ENCODE data around the gene EXD3.
A peak's percentile ranks its signal among the peaks of the same experiment; 100 is the strongest.

The EXD3 gene

GRCh38 chr9:137447722-137448601, 25.0 kb upstream of the EXD3 start:
- no peak for DNase-seq

DNA sequence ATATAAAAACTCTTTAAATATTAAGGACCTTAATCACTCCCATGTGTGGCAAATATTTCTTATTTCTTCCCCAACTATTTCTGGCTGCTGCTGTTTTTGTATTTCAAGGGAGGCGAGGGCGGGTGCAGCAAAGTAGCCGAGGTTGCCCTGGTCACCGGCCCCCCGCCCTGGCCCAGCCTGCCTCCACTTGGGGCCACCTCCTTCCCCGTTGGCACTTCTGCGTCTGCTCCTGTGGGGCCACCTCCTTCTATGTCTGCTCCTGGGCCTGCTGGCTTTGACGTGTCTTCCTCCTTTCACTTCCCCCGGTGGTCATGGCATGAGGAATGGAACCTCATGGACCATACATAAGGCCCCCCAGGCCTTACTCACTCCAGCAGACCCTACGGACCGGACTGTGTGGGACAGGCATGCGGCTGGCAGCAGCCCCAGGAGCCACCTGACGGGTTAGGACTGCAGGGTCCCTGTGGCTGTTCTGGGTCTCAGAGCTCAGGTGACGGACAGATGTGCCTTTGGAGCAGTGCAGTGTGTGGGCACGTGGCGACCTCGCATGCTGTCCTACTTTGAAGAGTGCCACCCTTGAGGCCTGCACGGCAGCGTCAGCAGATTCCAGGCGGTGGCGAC, 24.0 kb upstream of the EXD3 start:
- peak; percentile 56 to 70 for DNase-seq

DNA sequence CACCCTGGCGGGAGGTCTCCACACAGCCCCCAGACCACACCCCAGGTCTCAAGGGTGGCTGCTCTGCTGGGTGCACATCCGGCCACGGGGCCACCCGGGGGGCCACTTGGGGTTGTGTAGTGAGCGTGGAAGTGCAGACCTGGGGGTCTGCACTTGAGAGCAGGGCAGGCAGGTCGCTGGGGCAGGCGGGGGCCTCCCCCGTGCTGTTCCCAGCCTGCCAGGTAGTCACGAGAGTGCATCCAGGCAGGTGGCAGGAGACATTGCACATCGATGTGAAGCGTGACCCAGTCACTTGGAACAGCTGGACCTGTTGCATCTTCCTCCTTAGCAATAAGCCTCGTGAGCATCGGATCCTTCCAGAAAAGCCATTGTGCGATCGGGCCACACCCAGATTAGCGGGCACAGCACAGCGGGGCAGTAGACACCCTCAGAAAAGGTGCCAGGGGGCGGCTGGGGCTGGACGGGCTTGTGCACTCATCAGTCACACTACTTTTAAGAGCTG, 23.0 kb upstream of the EXD3 start:
- no peak for DNase-seq

- DNase-seq = peak; percentile 88 to 89
Measured at GRCh38 chr9:137445275-137445807, 22.4 kb upstream of the EXD3 start.

DNA sequence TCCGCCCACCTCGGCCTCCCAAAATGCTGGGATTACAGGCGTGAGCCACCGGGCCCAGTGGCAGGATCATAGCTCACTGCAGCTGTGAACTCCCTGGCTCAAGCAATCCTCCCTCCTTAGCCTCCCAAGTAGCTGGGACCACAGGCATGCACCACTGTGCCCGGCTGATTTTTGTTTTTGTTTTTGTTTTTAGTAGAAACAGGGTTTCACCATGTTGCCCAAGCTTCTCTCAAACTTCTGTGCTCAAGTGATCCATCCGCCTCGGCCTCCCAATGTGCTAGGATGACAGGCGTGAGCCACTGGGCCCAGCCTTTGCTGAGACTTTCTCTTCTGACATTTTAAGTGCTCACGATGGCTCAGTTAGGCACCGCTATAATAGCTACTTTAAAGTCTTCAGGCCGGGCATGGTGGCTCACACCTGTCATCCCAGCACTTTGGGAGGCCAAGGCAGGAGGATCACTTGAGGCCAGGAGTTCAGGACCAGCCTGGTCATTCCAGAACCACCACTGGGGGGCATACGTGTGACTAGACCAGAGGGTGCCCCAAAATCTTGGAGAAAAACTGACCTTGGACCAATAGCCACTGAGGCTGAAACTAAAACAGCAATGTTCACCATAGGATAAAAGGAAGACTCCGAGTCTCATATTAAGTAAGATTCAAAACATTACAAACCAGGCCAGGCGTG, 21.3 kb upstream of the EXD3 start:
- no peak for DNase-seq

- DNase-seq = no peak
Measured at GRCh38 chr9:137441935-137442321, 19.0 kb upstream of the EXD3 start.

DNA sequence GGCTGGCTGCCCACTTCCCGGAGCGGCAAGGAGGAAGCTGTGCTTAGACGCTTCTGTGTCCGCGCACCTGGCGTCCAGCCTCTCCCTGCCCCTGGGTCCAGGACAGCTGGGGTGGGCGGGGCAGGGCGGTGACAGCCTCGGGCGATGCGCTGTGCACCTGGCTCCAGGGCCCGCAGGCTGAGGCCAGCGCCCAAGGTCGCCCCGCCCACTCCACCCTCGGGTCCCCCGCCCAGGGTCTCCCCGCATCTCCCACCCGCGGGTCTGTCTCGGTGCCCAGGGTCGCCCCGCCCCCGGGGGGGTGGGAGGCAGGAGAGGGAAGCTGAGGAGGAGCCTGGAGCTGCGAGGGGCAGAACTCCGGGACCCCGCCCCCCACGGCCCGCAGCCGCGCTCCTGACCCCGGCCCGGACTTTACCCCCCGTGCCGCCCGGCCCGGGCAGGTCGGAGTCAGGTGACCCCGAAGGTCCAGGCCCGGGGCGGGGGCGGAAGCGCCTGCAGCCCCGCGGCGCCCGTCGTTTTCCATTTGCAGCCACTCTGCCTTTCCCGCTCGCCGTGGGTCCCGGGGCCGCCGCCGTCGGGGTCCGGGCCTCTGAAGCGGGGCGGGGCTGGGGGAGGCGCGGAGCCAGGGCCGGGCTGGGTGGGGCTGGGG, 18.4 kb upstream of the EXD3 start, which contains the start of gene ENTPD8:
TSS of gene ENTPD8 (minus strand) at position 69 of the 646 bp plus-strand sequence. CDS start 3,072 bp downstream, outside the sequence.
- no peak for DNase-seq

DNA sequence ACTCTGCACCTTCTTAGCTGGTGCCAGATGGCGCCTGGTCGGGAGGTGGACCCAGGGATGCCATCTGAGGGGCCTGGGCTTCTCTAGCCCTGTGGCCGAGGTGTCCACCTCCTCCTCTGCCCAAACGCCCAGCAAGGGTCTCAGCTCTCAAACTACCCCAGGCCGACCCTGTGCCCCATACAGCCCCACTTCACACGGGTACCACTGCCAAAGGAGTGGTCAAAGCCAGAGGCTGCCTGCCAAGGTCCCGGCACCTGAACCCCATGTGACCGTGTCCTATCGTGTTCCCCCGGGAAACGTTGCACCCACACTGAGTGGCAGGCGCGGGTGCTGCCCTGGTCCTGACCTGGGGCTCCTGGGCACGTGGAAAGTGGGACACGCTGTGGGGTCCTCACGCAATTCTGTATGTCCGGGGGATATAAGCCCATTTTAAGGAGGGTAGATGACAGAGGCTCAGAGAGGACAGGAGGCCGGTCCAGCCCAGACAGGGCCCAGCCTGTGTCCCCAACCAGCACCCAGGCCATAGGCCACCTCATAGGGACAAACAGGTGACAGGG, 16.3 kb upstream of the EXD3 start:
- DNase-seq = no peak

DNA sequence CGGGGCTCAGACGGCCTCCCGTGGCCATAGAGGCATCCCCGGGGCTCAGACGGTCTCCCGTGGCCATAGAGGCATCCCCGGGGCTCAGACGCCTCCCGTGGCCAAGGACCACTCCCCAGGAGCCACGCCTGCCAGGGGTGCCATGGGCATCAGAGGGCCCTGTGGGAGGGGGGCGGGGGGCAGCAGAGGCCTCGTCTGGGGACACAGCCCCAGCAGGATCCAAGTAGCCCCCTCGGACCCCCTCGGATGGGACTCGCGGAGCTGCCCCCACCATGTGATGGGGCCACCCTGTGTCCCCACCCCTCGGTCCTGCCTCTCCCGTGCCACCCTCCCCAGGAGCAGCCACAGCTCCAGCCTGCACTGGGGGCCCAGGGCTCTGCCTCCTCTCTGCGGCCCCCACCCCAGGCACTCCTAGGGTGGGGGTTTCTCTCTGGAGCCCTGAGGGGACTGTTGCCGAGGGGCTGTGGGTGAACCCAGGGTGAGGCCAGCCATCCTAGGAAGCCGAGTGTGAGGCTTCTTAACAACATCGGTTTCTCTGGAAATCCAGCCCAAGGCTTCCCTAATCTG, 15.7 kb upstream of the EXD3 start:
- no peak for DNase-seq

GRCh38 chr9:137437691-137438590, 15.0 kb upstream of the EXD3 start:
- DNase-seq = no peak

DNA sequence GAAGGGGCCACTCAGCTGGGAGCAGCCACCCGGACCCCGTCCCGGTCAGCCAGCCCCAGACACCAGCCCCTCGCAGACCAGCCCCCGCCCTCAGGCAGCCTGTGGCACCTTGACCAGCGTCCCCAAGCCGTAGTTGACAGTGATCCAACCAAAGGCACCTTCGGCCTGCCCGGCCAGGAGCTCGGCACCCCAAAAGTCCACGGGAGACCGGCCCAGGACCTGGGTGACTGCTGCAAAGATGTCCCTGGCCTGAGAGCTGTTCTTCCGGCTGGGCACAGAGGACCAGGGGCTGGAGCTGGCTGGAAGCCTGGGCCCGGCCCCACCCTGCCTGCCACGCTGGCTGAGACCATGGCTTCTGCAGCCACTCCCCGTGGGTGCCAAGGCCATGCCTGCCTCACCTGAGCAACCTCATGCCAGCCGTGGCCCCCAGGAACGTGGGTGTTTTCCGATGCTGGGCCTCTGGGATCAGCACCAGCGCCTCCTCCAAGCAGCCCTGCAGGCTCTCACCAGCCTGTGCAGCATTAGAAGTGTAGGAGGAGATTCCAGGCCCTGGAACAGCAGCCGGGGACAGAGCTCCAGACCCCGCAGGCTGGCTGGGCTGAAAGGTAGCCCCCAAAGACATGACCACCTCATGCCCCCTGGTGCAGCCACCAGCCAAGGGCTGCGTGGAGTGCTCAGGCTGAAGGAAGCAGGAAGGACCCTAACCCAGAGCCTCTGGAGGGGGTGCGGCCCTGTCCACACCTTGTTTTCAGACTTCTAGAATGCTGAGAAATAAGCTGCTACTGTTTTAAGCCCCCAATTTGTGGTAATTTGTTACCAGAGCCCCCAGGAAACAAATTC, 14.0 kb upstream of the EXD3 start:
- DNase-seq = no peak

DNA sequence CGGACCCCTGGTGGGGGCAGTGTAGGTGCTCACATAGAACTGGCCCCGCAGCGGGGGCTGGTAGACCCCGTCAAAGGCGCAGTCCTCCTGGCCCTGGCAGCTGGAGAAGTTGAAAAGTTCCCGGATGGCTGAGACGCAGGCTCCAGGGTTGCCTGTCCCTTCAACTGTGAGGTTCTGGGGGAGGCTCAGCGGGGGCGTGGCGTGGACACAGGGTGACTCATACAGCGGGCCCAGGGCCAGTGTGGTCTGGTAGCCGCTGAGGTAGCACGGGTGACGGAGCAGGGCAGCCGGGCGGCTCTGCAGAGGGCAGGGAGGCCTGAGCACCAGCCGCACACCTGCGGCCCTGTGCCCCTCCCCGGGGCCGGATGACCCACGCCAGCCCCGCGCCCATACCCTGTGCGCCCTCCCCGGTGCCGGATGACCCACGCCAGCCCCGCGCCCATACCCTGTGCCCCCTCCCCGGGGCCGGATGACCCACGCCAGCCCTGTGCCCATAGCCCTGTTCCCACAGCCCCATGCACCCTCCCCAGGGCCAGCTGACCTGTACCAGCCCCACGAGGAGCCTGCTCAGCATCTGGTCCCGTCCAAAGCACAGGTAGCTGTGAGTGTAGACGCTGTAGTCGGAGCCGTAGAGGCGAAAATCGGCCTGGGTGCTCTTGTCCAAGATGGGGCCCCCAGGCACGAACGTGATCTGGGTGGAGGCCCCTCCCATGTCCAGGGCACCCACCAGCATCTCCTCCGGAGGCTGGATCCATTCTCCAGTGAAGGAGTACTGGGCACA, 13.2 kb upstream of the EXD3 start:
- DNase-seq = peak; percentile 29 to 67

GRCh38 chr9:137435381-137435891, 12.5 kb upstream of the EXD3 start:
- DNase-seq = no peak

DNA sequence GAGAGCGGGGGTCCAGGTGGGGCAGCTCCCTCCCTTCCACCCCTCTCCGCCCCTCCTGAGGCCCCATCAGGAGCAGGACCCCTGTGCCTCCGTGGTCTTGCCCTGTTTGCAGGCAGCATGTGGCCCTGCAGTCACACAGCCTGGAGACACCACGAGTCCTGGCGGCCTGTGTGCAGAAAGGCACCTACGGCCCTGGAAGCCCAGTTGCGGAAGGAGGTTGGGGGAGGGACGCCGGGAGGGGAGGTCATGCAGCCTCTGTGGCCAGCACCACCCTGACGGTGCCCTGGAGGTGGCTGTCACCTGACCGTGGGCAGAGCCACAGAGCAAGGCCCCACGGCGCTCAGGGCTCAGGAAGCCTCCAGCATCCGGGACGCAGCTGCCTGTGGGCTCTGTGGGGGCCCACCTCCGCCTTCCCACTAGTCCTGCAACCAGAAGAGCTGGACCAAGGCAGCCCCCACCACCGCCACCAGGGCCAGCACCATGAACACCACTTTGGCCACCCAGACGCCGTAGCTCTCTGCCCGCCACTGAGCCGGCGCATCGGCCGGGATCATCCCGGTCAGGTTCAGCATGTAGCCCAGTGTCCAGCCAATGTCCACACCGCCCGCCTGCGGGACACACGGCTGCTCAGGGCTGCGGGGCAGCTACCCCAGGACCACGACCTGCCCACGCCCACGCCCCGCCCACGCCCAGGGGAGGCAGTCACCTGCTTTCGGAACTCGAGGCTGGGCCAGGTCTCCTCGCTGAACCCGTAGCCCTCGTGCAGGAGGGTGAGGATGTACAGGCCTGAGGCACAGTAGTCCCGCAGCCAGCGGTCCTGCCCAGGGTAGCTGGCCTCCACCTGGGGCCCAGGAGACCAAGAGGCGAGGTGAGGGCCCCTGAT, 11.8 kb upstream of the EXD3 start:
- peak in 1 of 2 donors; percentile 58 for DNase-seq

- DNase-seq = no peak
Measured at GRCh38 chr9:137433916-137434431, 11.0 kb upstream of the EXD3 start.

- DNase-seq = no peak
Measured at GRCh38 chr9:137433349-137433915, 10.5 kb upstream of the EXD3 start.
